GM12878 (cell line): Measurements from ENCODE around the gene EXOSC2.

Experiments
- CHD2 ChIP-seq: IDR thresholded peaks from 2 replicates; pipeline ENCODE4 v1.6.1; 2011; ENCODE audit warnings: low read depth, low read length, improper control_type of control experiment, borderline replicate concordance
- CTCF ChIP-seq, 3 experiments: IDR thresholded peaks in 2 of 3; conservative IDR thresholded peaks in 1 of 3; 2 replicates each; pipeline ENCODE4 v1.5.1; 2011; ENCODE audit warnings: low read depth in 3 of 3, low read length in 3 of 3, mild to moderate bottlenecking in 3 of 3, control low read depth in 2 of 3, moderate library complexity in 2 of 3, inconsistent platforms in 1 of 3, mixed read lengths in 1 of 3; ENCODE audit not compliant: control insufficient read depth in 2 of 3, insufficient read depth in 1 of 3; ENCODE audit errors: extremely low read depth in 1 of 3
- EGR1 ChIP-seq, 2 experiments: IDR thresholded peaks; 1 replicate in 1 of 2; 2 replicates in 1 of 2; pipeline ENCODE4 v1.6.1; 2011 to 2012; ENCODE audit warnings: low read depth in 2 of 2, low read length in 2 of 2, borderline replicate concordance in 1 of 2, mild to moderate bottlenecking in 1 of 2, moderate library complexity in 1 of 2
- STAT3 ChIP-seq: IDR thresholded peaks from 2 replicates; pipeline ENCODE4 v1.6.1; 2011; ENCODE audit warnings: low read depth, low read length, improper control_type of control experiment
- ZZZ3 ChIP-seq: IDR thresholded peaks from 2 replicates; pipeline ENCODE4 v1.6.1; 2011; ENCODE audit warnings: low read depth; ENCODE audit not compliant: control insufficient read depth, insufficient read length

GRCh38 chr9:130651221-130651620, 42.4 kb upstream of the EXOSC2 start:
- TF ChIP-seq STAT3 (no peak), ZZZ3 (no peak), CTCF (IDR thresholded peaks at IDR 0.05 in 2 of 3, conservative IDR thresholded peaks at IDR 0.05 in 1 of 3; ENCODE audit: control insufficient read depth in 2 of 3, extremely low read depth in 1 of 3, insufficient read depth in 1 of 3, low read depth in 3 of 3, low read length in 3 of 3) (no peak), EGR1 (IDR thresholded peaks at IDR 0.05; ENCODE audit: borderline replicate concordance in 1 of 2, low read depth in 2 of 2, low read length in 2 of 2) (no peak), CHD2 (no peak)
